OCI-LY3 (cell line): Measurements from ENCODE around the gene PIP4K2C.

Experiments used
- H2AFZ ChIP-seq: fragments of 200-600, 300-600 bp; shearing (Covaris generic); 2 replicates; pipeline ENCODE4 v1.6.0; 2014; ENCODE audit warnings: antibody characterized with exemption, low read depth, low read length
- H3K27ac ChIP-seq: fragments of 200-600, 300-600 bp; sonication (generic); 2 replicates; pipeline ENCODE4 v1.5.1; 2014; ENCODE audit warnings: mild to moderate bottlenecking, low read length, moderate library complexity, mixed read lengths
- H3K27me3 ChIP-seq: fragments of 200-600, 300-600 bp; sonication (generic); 2 replicates; pipeline ENCODE4 v1.6.1; 2014; ENCODE audit warnings: low read depth, low read length, mixed read lengths
- H3K36me3 ChIP-seq: fragments of 200-600, 300-600 bp; sonication (generic); replicated peaks from 2 replicates; pipeline ENCODE3; 2014; ENCODE audit warnings: low read depth, low read length, mixed read lengths
- H3K4me1 ChIP-seq: fragments of 300-600, 200-600 bp; sonication (generic); 2 replicates; pipeline ENCODE4 v1.6.1; 2014; ENCODE audit warnings: low read length, mixed read lengths
- H3K4me2 ChIP-seq: fragments of 200-600, 300-600 bp; sonication (generic); 2 replicates; pipeline ENCODE4 v1.6.1; 2014; ENCODE audit warnings: low read length, mixed read lengths
- H3K4me3 ChIP-seq: fragments of 300-600, 200-600 bp; sonication (generic); 2 replicates; pipeline ENCODE4 v1.5.1; 2014; ENCODE audit warnings: antibody characterized with exemption, mild to moderate bottlenecking, low read length, moderate library complexity
- H3K79me2 ChIP-seq: fragments of 300-600, 200-600 bp; shearing (Covaris generic); 2 replicates; pipeline ENCODE4 v1.6.1; 2014; ENCODE audit warnings: mild to moderate bottlenecking, low read length, mixed read lengths
- H3K9ac ChIP-seq: fragments of 300-600, 200-600 bp; shearing (Covaris generic); 2 replicates; pipeline ENCODE4 v1.6.0; 2014; ENCODE audit warnings: mild to moderate bottlenecking, low read length, moderate library complexity
- H3K9me3 ChIP-seq: fragments of 200-600, 300-600 bp; shearing (Covaris generic); 2 replicates; pipeline ENCODE4 v1.6.1; 2014; ENCODE audit warnings: low read length, mixed read lengths; ENCODE audit not compliant: insufficient read depth
- H4K20me1 ChIP-seq: fragments of 200-600, 300-600 bp; sonication (generic); 2 replicates; pipeline ENCODE4 v1.6.1; 2016; ENCODE audit warnings: low read length, mixed read lengths; ENCODE audit not compliant: insufficient read depth
- CTCF ChIP-seq: fragments of 200-600, 300-600 bp; sonication (generic); IDR thresholded peaks from 2 replicates; pipeline ENCODE4 v1.5.1; 2014; ENCODE audit warnings: antibody characterized with exemption, low read length, low read depth
- EZH2phosphoT487 ChIP-seq: fragments of 200-600 bp; shearing (Covaris generic); IDR thresholded peaks from 2 replicates; pipeline ENCODE4 v1.6.1; 2018; ENCODE audit warnings: antibody characterized with exemption, mixed run types, low read depth

The PIP4K2C gene

GRCh38 chr12:57627501-57628279 lies 36.7 kb downstream of the PIP4K2C start:
- no peaks in the 10 kb centered on the region for H3K9me3 ChIP-seq

GRCh38 chr12:57628280-57629191 lies 37.5 kb downstream of the PIP4K2C start:
- no peak overlapping the region for H3K4me3 ChIP-seq
- no peaks in the 10 kb centered on the region for H3K79me2 ChIP-seq
- peaks cover 7% of the 10 kb centered on the region; the same call in 1 of the 2 replicates for H3K4me1 ChIP-seq
- no peaks in the 10 kb centered on the region for H3K9me3 ChIP-seq
- H3K9ac ChIP-seq, result no peak overlapping the region
- H2AFZ ChIP-seq, result no peak overlapping the region
- H4K20me1 ChIP-seq, result no peaks in the 10 kb centered on the region
- TF ChIP-seq CTCF, result no peak
- no peaks in the 10 kb centered on the region for H3K36me3 ChIP-seq
- H3K27me3 ChIP-seq, result no peaks in the 10 kb centered on the region
- H3K27ac ChIP-seq, result no peak overlapping the region
- H3K4me2 ChIP-seq, result no peak overlapping the region

More at GRCh38 chr12:57627501-57628279, 36.7 kb downstream of the PIP4K2C start:
- H4K20me1 ChIP-seq, result no peaks in the 10 kb centered on the region
- no peak overlapping the region for H3K4me2 ChIP-seq
- 0 out of 2 replicates have a peak, but pooled peaks cover 3% of the 10 kb centered on the region for H3K4me1 ChIP-seq
- no peak overlapping the region for H3K4me3 ChIP-seq
- H3K79me2 ChIP-seq, result no peaks in the 10 kb centered on the region
- H3K9ac ChIP-seq, result no peak overlapping the region
- TF ChIP-seq EZH2phosphoT487 (no peak), CTCF (no peak)
- H3K27me3 ChIP-seq, result no peaks in the 10 kb centered on the region
- H3K27ac ChIP-seq, result no peak overlapping the region
- no peak overlapping the region for H2AFZ ChIP-seq
- no peaks in the 10 kb centered on the region for H3K36me3 ChIP-seq

- Histone ChIP-seq H3K4me1 (peaks cover 8% of the 10 kb centered on the region; the same call in 1 of the 2 replicates), H3K27me3 (no peaks in the 10 kb centered on the region), H3K9me3 (no peaks in the 10 kb centered on the region), H3K27ac (no peak overlapping the region), H2AFZ (no peak overlapping the region), H3K9ac (no peak overlapping the region), H3K36me3 (no peaks in the 10 kb centered on the region), H4K20me1 (no peaks in the 10 kb centered on the region), H3K4me3 (no peak overlapping the region), H3K4me2 (no peak overlapping the region), H3K79me2 (no peaks in the 10 kb centered on the region)
- TF ChIP-seq CTCF (no peak), EZH2phosphoT487 (no peak)
Observed at GRCh38 chr12:57629897-57630471, 39.0 kb downstream of the PIP4K2C start.
